K562 (cell line): Measurements from ENCODE around the gene PTCH1. TPM values are rescaled to one million over a fixed set of nuclear protein-coding genes. Genes with fewer than 3 reads are reported as not detected.
A peak's percentile ranks its signal among the peaks of the same experiment; 100 is the strongest.

Experiments
- DACH1 ChIP-seq: fragments of 450-650 bp; IDR thresholded peaks from 2 replicates; pipeline ENCODE4 v1.6.1; 2018; ENCODE audit not compliant: partially characterized antibody
- ETV1 ChIP-seq: fragments of 450-650 bp; conservative IDR thresholded peaks from 2 replicates; pipeline ENCODE4 v1.6.1; 2016; ENCODE audit warnings: missing genetic modification characterization, control low read depth, low read depth, missing compliant biosample characterization
- HDAC2 ChIP-seq: fragments of 450-650 bp; IDR thresholded peaks from 2 replicates; pipeline ENCODE4 v1.6.1; 2016; ENCODE audit warnings: mild to moderate bottlenecking
- HNRNPLL ChIP-seq: fragments of 200-400 bp; formaldehyde crosslinking; IDR thresholded peaks from 2 replicates; pipeline ENCODE4 v1.6.1; 2017; ENCODE audit warnings: low read length, low read depth, mild to moderate bottlenecking; ENCODE audit not compliant: poor library complexity, severe bottlenecking
- JUND ChIP-seq, 2 experiments: IDR thresholded peaks; 2 replicates in 1 of 2; 3 replicates in 1 of 2; pipeline ENCODE4 v1.6.1; 2011; ENCODE audit warnings: borderline replicate concordance in 2 of 2, low read depth in 2 of 2, low read length in 2 of 2, improper control_type of control experiment in 1 of 2, missing biosample characterization in 1 of 2, missing genetic modification characterization in 1 of 2, missing genetic modification reagents in 1 of 2
- KDM1A ChIP-seq, 2 experiments: fragments of 450-650 bp; IDR thresholded peaks; 2 replicates each; pipeline ENCODE4 v1.6.1; 2016; ENCODE audit warnings: mild to moderate bottlenecking in 2 of 2
- MNT ChIP-seq, 2 experiments: fragments of 450-650 bp; conservative IDR thresholded peaks; 2 replicates each; pipeline ENCODE4 v1.6.1; 2017; ENCODE audit warnings: mild to moderate bottlenecking in 2 of 2, moderate library complexity in 2 of 2
- NKRF ChIP-seq: fragments of 450-650 bp; IDR thresholded peaks from 2 replicates; pipeline ENCODE4 v1.6.1; 2016; ENCODE audit warnings: borderline replicate concordance
- NUFIP1 ChIP-seq: fragments of 450-650 bp; IDR thresholded peaks from 2 replicates; pipeline ENCODE4 v1.6.1; 2018; ENCODE audit not compliant: partially characterized antibody
- RHOXF2B ChIP-seq: fragments of 250-450 bp; sonication (Bioruptor Pico); conservative IDR thresholded peaks from 2 replicates; pipeline ENCODE4 v1.5.1; 2021
- SIN3A ChIP-seq, 2 experiments: fragments of 150-350 bp in 1 of 2; IDR thresholded peaks; 2 replicates each; pipeline ENCODE4 v1.6.1; 2011 to 2016; ENCODE audit warnings: borderline replicate concordance in 2 of 2, low read depth in 2 of 2, low read length in 2 of 2, mild to moderate bottlenecking in 2 of 2, moderate library complexity in 2 of 2; ENCODE audit not compliant: control insufficient read depth in 1 of 2
- polyA plus RNA-seq, 8 experiments: library from polyadenylated mRNA; depleted of rRNA in 4 of 8; stranded (reverse) in 5 of 8; unstranded in 3 of 8; fragments of >200 nt; fragmentation: Nextera tagmentation in 2 of 8; fragmentation: Illumina TruSeq in 1 of 8; extraction: Ambion mirVana in 2 of 8; extraction: Trizol in 1 of 8; gene quantifications; 2 replicates each; pipeline versions ENCODE4 v1.2.1 to v1.2.3, GENCODE V29; 2011 to 2014; ENCODE audit warnings: inconsistent platforms in 1 of 8, missing spikeins in 1 of 8
- total RNA-seq, 7 experiments: library from RNA; depleted of rRNA in 6 of 7; stranded (reverse); fragments of >200 nt in 6 of 7; fragmentation: Illumina TruSeq in 2 of 7; extraction: Trizol in 2 of 7; gene quantifications; 2 replicates each; pipeline versions ENCODE4 v1.2.1 to v1.2.3, GENCODE V29; 2011 to 2021; ENCODE audit warnings: low replicate concordance in 1 of 7
- TF ChIP-seq, protein P1 (sequence below), 3 experiments: fragments of 200-800 bp in 1 of 3; sonication (Bioruptor generic) in 1 of 3; sonication (generic) in 1 of 3; formaldehyde crosslinking in 1 of 3; IDR thresholded peaks; 2 replicates each; pipeline versions ENCODE4 v1.6.1 to v1.8.0; 2016 to 2022; ENCODE audit warnings: mild to moderate bottlenecking in 2 of 3, missing compliant biosample characterization in 2 of 3, missing genetic modification characterization in 2 of 3, missing genetic modification reagents in 1 of 3
- TF ChIP-seq, protein P2 (sequence below), 2 experiments: fragments of 450-650 bp in 1 of 2; sonication (generic) in 1 of 2; formaldehyde crosslinking in 1 of 2; IDR thresholded peaks in 1 of 2; conservative IDR thresholded peaks in 1 of 2; 2 replicates each; pipeline versions ENCODE4 v1.6.1 to v1.8.1; 2016 to 2023; ENCODE audit warnings: mild to moderate bottlenecking in 2 of 2, moderate library complexity in 2 of 2, inconsistent platforms in 1 of 2, missing genetic modification reagents in 1 of 2
- TF ChIP-seq, protein P3 (sequence below), 3 experiments: IDR thresholded peaks in 2 of 3; conservative IDR thresholded peaks in 1 of 3; 2 replicates each; pipeline ENCODE4 v1.5.1; 2011 to 2012; ENCODE audit warnings: low read length in 3 of 3, mild to moderate bottlenecking in 3 of 3, control low read depth in 2 of 3, improper control_type of control experiment in 1 of 3, inconsistent platforms in 1 of 3, low read depth in 1 of 3, mixed read lengths in 1 of 3, moderate library complexity in 1 of 3; ENCODE audit not compliant: insufficient read depth in 2 of 3

Gene PTCH1
- total and polyA plus RNA-seq, 9 of the 15 experiments (the other 6 are each of a cell fraction or from before 2014, with no cell fraction given): 0.70 to 9.9 (median 3.8) TPM

DNA sequence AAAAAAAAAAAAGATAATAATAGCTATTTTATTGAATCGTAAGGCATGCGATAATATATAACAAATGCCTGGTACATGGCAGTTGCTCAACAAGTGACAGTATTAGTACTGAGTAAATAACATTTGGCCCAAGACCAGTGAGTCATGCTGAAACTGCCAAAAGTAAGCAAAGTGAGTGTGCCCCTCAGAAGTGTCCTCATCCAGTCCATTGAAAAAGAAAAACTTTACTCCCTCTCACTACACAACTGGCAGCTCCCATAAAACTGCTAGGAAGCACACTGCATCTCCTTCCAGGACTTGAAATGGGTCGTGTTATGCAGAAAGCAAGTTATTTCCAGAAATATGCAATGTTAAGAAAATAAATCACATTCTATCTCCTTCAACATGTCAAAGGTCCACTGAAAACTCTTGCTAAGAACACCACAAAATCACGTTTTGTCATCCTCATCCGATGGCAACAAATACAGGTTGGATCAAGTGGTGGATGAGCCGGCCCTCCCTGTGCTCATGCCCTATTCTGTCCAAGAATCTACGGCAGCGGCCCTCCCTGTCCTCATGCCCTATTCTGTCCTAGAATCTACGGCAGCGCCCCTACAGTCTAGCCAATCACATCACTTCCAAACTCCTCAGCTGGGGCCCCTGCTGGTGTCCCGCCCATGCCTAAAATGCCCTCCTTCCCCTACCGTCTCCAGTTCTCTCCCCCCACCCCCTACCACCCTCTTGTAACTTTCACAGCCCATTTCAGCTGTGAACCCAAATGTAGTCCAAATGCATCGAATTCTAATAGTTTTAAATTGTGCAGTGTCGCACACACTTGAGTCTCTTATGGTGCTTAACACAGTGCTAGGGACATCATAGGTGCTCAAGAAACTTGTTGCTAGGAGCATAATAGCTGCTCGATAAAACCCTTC lies 12.5 kb downstream of the PTCH1 start (continued):
- 0 out of 4 replicates have a peak, but pooled peaks of 1 of the 2 experiments have one; percentile 16 for TF ChIP-seq MNT (conservative IDR thresholded peaks at IDR 0.05)
- 0 out of 2 replicates have a peak, but pooled peaks have one; percentile 43 for TF ChIP-seq HDAC2
- TF ChIP-seq NKRF: peak; percentile 40; the same call in 1 of the 2 replicates
- peak; percentile 46 for TF ChIP-seq DACH1
- TF ChIP-seq, protein P1, sequence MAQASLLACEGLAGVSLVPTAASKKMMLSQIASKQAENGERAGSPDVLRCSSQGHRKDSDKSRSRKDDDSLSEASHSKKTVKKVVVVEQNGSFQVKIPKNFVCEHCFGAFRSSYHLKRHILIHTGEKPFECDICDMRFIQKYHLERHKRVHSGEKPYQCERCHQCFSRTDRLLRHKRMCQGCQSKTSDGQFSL (CRISPR knock-in tag; IDR thresholded peaks at IDR 0.05): no peak
- TF ChIP-seq, protein P1 (tag; IDR thresholded peaks at IDR 0.05): 0 out of 4 replicates have a peak, but pooled peaks of 1 of the 2 experiments have one; percentile 33
- TF ChIP-seq ETV1 (tag): no peak
- no peak for TF ChIP-seq RHOXF2B (CRISPR knock-in tag)
- TF ChIP-seq, protein P2, sequence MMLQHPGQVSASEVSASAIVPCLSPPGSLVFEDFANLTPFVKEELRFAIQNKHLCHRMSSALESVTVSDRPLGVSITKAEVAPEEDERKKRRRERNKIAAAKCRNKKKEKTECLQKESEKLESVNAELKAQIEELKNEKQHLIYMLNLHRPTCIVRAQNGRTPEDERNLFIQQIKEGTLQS (IDR thresholded peaks at IDR 0.05): peak; percentile 56; the same call in 1 of the 2 replicates
- TF ChIP-seq, protein P2 (CRISPR knock-in tag; conservative IDR thresholded peaks at IDR 0.05): no peak
- TF ChIP-seq SIN3A (IDR thresholded peaks at IDR 0.05; ENCODE audit: borderline replicate concordance in 2 of 2, control insufficient read depth in 1 of 2, low read depth in 2 of 2, low read length in 2 of 2): 0 out of 4 replicates have a peak, but pooled peaks of 1 of the 2 experiments have one; percentile 12
- TF ChIP-seq KDM1A (IDR thresholded peaks at IDR 0.05): peak in 1 of 2 experiments; percentile 11; a peak in 1 of 4 replicates
- TF ChIP-seq JUND (IDR thresholded peaks at IDR 0.05; ENCODE audit: borderline replicate concordance, low read depth, low read length): peak; percentile 33; the same call in 1 of the 2 replicates
- no peak for TF ChIP-seq JUND (tag; IDR thresholded peaks at IDR 0.05; ENCODE audit: borderline replicate concordance, low read depth, low read length)
- TF ChIP-seq NUFIP1: no peak
- peak; percentile 28 for TF ChIP-seq HNRNPLL
- TF ChIP-seq, protein P3, sequence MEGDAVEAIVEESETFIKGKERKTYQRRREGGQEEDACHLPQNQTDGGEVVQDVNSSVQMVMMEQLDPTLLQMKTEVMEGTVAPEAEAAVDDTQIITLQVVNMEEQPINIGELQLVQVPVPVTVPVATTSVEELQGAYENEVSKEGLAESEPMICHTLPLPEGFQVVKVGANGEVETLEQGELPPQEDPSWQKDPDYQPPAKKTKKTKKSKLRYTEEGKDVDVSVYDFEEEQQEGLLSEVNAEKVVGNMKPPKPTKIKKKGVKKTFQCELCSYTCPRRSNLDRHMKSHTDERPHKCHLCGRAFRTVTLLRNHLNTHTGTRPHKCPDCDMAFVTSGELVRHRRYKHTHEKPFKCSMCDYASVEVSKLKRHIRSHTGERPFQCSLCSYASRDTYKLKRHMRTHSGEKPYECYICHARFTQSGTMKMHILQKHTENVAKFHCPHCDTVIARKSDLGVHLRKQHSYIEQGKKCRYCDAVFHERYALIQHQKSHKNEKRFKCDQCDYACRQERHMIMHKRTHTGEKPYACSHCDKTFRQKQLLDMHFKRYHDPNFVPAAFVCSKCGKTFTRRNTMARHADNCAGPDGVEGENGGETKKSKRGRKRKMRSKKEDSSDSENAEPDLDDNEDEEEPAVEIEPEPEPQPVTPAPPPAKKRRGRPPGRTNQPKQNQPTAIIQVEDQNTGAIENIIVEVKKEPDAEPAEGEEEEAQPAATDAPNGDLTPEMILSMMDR (IDR thresholded peaks at IDR 0.05 in 2 of 3, conservative IDR thresholded peaks at IDR 0.05 in 1 of 3; ENCODE audit: insufficient read depth in 2 of 3, low read depth in 1 of 3, low read length in 3 of 3): peak; percentile 29 to 38 (median 31); a peak in 2 of 6 replicates
